ENCODE measurements around the gene HUWE1.

GRCh38 chrX:53666171-53666570 is 20.3 kb downstream of the HUWE1 start:
- no peak for TF ChIP-seq CTCF (IDR thresholded peaks at IDR 0.05)
- no peak for TF ChIP-seq POLR2A (IDR thresholded peaks at IDR 0.05)

Data from heart left ventricle (tissue), 13 donors.